Measurements from ENCODE around the gene RNF220.

DNA sequence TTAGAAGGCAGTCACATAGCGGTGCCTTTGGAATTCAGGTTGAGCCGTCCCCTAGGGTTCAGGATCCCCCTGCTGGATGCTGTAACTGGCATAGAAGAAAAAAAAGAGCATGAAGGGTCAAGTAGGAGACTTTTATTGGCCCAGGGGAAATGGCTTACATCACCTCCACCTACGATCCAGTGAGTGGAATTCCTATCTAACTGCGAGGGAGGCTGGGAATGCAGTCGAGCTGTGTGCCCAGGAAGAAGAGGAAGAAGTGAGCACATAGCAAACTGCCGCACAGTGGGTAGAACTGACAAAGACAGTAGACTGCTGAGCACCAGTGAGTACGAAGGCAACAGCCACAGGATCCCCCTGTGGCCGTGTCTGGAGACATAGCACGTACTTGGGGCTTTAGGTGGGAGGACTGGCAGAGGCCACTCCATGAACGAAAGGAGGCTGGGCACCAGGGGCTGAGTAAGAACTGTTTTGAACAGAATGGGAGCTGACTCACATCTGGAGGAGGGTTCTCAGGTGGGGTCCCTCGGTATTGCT is 79.2 kb downstream of the RNF220 start:
- TF ChIP-seq, protein P1, sequence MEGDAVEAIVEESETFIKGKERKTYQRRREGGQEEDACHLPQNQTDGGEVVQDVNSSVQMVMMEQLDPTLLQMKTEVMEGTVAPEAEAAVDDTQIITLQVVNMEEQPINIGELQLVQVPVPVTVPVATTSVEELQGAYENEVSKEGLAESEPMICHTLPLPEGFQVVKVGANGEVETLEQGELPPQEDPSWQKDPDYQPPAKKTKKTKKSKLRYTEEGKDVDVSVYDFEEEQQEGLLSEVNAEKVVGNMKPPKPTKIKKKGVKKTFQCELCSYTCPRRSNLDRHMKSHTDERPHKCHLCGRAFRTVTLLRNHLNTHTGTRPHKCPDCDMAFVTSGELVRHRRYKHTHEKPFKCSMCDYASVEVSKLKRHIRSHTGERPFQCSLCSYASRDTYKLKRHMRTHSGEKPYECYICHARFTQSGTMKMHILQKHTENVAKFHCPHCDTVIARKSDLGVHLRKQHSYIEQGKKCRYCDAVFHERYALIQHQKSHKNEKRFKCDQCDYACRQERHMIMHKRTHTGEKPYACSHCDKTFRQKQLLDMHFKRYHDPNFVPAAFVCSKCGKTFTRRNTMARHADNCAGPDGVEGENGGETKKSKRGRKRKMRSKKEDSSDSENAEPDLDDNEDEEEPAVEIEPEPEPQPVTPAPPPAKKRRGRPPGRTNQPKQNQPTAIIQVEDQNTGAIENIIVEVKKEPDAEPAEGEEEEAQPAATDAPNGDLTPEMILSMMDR (IDR thresholded peaks at IDR 0.05) = no peak
- TF ChIP-seq POLR2A (IDR thresholded peaks at IDR 0.05) = no peak

All from heart left ventricle (tissue), 13 donors.